ENCODE measurements around the gene PCCA.

Gene PCCA

GRCh38 chr13:100532090-100532766 is 443.3 kb downstream of the PCCA start:
- DNase-seq: no peak

- DNase-seq: no peak
Observed at GRCh38 chr13:100532836-100533435, 444.0 kb downstream of the PCCA start.

- DNase-seq: no peak
Observed at GRCh38 chr13:100533588-100534041, 444.7 kb downstream of the PCCA start.

GRCh38 chr13:100534147-100534843 is 445.4 kb downstream of the PCCA start:
- no peak for DNase-seq

- DNase-seq: no peak
Observed at GRCh38 chr13:100534911-100535310, 446.0 kb downstream of the PCCA start.

GRCh38 chr13:100535426-100536135 is 446.7 kb downstream of the PCCA start:
- DNase-seq: no peak

- no peak for DNase-seq
Observed at GRCh38 chr13:100536643-100537180, 447.8 kb downstream of the PCCA start.

- DNase-seq: no peak
Observed at GRCh38 chr13:100537486-100537885, 448.6 kb downstream of the PCCA start.

- no peak for DNase-seq
Observed at GRCh38 chr13:100537951-100538462, 449.1 kb downstream of the PCCA start.

- no peak for DNase-seq
Observed at GRCh38 chr13:100540621-100541020, 451.7 kb downstream of the PCCA start.

- peak; percentile 18 to 79 for DNase-seq
Observed at GRCh38 chr13:100541897-100542825, 453.3 kb downstream of the PCCA start.

GRCh38 chr13:100542826-100543156 is 453.9 kb downstream of the PCCA start:
- DNase-seq: peak; percentile 69 to 85

GRCh38 chr13:100543872-100544602 is 455.1 kb downstream of the PCCA start:
- DNase-seq: no peak

GRCh38 chr13:100544866-100545683 is 456.2 kb downstream of the PCCA start:
- no peak for DNase-seq

GRCh38 chr13:100545684-100546061 is 456.8 kb downstream of the PCCA start:
- no peak for DNase-seq

GRCh38 chr13:100546713-100547405 is 458.0 kb downstream of the PCCA start:
- no peak for DNase-seq

GRCh38 chr13:100547791-100548201 is 458.9 kb downstream of the PCCA start:
- DNase-seq: no peak

- DNase-seq: no peak
Observed at GRCh38 chr13:100549316-100549715, 460.4 kb downstream of the PCCA start.

GRCh38 chr13:100552755-100553154 is 463.9 kb downstream of the PCCA start:
- DNase-seq: no peak

- no peak for DNase-seq
Observed at GRCh38 chr13:100559886-100560285, 471.0 kb downstream of the PCCA start.

Data from NCI-H524 (cell line).